Stimulated activated CD4-positive, alpha-beta T cell treated with anti-CD3 and anti-CD28 coated beads, Interleukin-12 subunit alpha, Interleukin-12 subunit beta, amount 100 ng/mL, for 48 hours (primary cell): ENCODE results near the gene CAPSL.
"Not testable (repeated sequence)": the region's sequence is repeated elsewhere in the genome, so short reads cannot be mapped to it uniquely, and the experiment has no call there.

Experiments
- DNase-seq, 3 donors: peaks; one replicate each; pipeline ENCODE4 v3.0.0-alpha.2; 2020; ENCODE audit warnings: low read depth in 2 of 3, low spot score in 1 of 3

CAPSL gene

DNA sequence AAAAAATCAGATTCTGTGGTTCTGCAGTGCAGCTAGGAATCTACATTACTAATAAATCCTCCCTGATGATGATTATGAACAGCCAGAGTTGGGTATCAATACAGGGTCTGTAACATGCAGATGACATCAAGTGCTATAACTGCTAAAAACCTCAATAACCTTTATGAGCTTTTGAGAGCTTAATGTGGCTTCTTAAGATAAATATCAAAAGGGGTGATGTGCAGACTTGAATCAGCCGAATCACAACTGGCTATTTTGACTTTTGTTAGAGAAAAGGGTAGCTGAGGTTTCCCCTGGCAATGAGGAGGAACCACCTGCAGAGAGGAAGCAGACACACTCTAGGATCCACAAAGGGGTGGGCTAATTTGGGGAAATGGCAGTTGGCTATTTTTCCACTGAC is 30.2 kb downstream of the CAPSL start:
- no peak for DNase-seq

DNA sequence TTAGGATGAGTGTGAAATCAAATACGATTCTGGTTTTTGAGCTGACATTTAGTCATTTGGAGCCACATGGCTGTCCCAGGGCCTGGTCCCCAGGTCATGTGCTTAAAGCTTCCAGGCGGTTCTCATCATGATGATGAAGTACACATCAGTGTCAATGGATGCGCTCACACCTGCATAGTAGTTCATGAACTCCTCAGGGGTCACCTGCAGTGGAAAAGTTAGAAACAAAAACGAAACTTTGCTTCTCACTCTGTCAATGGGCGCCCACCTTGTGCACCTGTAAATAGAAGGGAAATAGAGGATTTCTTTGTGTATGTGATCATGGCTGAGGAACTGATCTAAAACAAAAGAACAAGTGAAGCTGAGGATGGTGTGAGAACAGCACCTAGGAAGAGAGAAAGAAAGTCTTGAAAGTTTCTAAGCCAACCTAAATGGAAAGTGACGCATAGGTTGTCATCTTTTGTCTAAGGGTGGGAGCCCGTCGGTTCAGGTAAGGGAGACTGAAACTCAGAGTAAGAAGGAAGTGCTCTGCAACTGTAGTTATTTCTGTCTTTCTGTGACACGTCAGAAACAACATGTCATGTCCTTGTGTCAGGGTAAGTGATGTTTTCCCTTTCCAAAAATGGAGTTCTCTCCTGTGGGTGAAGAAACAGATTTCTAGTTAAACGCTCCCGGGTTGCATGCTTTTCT is 33.8 kb downstream of the CAPSL start:
- no peak for DNase-seq

DNA sequence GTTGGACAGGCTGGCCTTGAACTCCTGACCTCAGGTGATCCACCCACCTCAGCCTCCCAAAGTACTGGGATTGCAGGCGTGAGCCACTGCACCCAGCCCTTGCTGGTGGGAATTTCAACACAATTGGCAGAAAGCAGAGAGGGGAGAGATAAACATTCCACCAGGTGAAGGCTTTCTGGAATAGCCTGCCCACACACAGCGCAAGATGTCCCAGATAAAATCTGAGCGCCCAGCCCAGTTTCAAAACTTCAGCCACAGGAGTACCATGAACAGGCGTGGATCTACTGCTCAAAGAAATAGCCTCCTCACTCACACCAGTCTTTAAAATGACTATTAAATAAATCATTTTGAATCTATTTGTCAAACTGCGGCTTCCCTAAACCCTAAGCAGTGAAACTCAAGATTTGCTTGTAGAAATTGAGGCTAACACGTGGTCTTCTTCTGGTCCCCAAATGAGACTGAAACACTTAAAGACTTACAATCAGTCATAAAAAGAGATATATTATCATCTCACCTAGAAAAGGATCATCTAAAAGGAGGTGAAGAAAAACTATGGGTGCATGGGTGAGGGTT is 34.7 kb downstream of the CAPSL start:
- no peak for DNase-seq

DNA sequence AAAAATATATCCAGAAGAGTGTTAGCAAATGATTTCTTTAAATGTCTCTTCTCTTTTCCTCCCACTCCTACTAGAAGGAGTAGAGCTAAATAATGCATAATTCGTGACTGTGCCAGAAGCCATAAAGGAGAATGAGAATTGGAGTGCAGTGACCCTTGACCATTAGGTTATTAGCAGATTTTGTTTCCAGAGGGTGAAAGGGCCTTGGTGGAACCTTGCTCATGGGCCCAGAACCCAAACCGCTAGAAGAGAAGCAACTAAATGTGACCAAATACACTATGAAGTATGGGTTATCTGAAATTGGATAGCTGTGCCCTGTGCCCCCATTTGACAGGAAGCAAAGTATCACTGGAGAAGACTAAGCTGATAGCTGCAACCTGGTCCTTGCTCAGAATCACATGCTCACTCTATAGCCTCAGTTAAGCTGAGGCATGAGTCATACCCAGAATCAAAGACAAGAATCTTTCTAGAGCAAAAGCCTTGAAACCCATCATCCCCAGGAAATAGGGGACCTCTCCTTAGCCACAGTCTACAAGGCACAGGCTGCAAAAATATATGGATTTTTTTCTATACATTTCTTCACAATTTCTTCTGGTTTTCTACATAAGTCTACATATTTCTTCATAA is 36.3 kb downstream of the CAPSL start:
- no peak for DNase-seq

DNA sequence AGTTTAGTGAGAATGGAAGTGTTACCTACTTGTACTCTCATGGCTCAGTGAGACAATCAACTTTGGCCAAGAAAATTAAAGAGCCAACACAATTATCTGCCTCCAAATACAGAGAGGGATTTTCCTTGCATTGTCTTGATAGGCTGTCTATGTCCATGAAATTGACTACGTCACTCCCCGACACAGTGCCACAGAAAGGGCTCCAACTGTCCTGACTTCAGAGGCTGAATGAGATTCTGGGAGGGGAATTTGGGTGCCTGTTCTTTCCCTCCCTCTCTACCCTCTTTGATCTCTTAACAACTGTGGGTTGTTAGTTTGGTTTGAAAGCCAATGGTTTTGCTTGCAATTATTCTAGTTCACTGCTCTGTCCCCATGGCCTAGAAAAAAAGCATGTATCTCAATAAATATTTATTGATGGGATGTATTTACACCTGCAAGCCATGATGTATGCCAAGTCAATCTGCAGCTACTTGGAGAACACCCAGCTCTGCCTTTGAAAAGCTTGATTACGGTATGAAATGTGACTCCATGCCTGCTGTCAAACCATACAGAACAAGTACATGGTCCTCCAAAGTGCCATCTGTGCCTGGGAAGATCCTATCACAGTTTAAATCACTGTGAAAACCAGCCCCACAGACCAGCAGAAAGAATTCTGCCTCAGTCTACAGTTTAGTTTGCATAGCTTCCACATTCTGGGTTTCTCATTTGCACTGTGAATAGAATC is 37.3 kb downstream of the CAPSL start:
- DNase-seq = no peak

DNA sequence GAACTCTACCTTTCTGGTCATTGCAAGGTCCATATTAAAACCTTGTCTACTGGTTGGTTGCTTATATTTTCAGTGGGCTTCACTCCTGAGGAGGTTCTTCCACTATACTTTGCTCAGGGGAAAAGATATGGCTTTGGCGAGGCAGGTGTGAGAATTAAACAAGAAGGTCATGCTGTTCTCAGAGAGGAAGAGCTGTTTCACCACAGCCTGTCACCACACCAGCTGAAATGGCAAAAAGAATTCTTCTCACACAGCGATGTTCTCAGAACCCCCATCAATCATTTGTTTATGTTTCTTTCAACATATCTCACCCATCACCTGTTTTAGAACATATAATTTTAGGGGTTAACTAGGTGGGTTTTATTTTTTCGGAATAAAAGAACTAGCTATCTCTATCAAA is 38.6 kb downstream of the CAPSL start:
- DNase-seq = no peak

DNA sequence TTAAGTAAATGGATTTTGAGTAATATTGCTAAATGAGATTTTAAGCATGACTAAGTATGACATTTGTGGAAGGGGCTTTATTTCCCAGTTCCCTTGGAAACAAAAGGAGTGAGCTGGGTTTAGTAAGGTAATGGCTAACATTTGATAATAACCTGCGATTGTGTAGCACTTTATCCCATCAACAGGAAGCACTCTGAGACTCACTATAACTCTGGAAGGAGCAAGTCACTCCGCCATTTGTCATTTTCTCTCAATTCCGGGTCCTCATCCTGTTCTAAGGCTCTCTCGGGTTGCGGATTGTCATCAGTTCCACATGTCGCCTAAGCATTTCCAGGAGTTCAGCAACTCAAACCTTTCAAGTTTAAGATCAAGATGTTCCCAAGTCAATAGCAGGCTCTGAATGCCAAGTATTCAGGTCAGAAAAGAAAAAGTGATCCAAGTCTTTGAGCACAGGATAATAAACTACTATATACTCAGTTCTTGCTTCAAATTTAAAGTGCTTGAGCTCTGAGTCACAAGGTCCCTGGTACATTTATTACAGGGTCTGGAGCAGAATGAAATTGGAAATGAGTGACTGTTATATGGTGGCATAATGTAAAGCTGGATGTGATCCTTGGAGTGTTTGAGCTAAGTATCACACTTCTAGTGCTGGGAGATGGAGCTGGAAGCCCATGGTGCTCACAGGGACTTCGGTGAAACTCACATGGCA is 39.3 kb downstream of the CAPSL start:
- DNase-seq = no peak

DNA sequence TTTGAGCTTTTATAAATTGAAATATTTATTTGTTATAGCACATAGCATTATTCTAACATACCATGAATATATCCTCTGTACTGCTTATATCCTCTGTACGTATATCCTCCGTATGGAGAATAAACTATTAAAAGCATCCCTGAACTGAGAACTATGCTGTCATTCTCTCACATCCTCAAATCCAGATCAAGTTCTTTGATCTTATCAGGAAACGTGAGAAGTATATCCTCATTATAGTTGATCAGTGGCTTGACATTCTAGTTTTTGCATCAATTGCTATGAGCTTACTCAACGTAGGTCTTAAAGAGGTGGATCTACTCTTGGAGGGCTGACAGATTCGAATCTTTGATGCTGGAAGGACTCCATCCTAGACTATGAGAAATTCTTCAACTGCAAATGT is 44.3 kb downstream of the CAPSL start:
- no peak for DNase-seq

DNA sequence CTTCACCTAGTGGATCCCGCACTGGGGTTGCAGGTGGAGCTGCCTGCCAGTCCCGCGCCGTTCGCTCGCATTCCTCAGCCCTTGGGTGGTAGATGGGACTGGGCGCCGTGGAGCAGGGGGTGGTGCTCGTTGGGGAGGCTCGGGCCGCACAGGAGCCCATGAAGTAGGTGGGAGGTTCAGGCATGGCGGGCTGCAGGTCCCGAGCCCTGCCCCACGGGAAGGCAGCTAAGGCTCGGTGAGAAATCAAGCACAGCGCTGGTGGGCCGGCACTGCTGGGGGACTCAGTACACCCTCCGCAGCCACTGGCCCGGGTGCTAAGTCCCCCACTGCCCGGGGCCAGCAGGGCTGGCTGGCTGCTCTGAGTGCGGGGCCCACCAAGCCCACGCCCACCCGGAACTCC is 45.6 kb downstream of the CAPSL start:
- not testable (repeated sequence) for DNase-seq

DNA sequence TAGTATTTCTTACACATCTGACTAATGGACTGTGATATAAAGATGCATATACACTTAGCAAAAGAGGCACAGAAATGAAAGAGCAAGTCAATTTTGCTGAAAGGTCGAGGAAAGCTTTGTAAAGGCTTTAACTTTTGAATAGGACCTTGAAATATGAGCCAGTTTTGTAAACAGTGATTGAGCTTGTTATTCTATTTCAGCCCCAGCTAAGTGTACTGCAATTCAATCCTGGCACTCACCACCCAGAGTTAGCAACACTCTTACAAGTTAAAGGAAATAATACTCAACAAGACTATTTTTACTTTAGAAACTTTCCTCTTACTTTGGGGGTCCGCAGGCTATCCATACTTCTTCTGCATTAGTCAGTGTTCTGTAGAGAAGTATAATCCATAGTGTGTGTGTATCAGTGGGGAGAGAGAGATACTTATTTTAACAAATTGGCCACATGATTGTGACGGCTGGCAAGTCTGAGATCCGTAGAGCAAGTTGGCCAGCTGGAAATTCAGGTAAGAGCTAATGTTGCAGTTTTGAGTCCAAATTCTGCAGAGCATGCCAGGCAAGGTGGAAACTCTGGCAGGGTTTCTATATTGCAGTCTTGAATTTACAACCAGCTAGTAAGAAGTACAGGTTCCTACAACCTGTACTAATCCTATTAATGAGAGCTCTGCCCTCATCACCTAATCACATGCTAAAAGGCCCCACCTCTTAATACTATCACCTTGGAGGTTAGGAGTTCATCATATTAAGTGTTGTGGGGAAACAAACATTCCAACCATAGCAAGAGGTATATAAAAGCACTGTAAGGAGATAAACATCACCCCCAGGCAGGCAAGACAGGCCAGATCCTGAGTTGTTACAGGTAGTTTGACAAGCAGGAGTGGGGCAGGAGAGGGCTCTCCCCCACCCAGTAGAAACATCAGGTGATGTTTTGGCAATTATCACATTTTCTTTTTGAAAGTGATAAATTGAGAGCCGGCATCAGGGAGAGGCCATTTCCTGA is 48.1 kb downstream of the CAPSL start:
- DNase-seq = no peak

DNA sequence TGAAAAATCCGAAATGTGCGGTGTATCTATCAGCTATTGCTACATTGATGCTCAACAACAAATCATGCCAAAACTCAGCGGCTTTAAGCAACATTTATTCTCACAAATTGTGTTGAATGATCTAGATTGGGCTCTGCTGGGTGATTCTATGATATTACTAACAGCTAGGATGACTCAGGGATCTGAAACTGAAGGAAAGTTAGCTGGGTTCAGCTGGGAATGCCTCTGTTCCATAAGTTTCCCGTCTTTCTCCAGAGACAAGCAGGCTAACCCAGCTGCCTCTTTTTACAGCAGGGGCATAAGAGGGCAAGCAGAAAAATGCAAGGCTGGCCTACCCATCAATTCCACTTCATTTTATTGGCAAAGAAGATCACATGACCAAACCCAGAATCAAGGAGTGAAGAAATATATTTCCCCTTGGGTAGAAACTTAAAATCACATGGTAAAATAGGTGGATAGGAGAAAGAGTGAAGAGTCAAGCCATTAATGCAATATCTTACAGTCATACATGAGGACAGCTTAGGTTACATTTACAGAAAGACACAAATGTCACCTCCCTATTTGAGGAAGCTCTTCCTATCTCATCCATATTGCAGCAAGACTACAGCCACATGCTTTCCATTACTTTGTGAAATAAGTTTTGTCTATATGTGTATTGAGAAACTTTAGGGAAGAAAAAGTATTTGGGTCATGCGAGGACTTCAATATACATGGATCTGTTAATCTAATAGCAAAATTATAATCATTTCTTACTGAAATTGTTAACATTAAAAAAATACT is 50.9 kb downstream of the CAPSL start:
- DNase-seq = no peak

DNA sequence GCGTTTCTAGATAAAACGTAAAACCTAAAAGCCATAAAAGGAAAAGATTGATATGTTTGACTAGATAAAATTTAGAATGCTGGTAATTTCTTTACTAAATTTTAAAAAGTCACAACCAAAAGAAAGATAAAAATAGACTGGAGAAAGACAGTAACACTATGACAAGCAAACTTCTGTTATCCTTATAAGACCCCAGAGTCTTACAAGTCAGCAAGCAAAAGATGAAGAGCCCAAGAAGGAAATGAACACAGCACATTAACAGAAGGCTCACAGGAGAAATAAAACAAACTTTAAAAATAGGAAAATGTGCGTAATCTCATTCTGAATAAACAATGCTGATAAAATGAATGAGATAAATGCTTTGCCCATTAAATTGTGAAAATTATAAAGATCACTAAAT is 52.0 kb downstream of the CAPSL start:
- DNase-seq = no peak

DNA sequence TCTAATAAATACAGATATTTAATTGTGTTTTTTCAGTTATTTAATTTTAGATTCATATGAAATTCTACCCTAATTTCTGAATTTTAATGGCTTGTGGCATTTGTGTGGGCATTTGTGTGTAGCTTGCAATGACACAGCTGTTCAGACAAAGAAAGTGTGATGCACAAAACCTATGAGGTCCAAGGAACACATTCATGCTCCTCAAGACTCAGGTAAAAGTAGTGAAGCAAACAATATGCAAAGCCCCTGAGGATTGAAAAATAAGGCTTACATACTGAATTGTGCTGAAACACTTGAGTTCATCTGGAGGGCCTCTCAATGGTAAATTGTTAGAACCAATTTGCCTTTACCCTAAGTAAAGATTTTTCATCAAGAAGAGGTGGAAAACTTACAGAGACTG is 53.6 kb downstream of the CAPSL start:
- DNase-seq = no peak

DNA sequence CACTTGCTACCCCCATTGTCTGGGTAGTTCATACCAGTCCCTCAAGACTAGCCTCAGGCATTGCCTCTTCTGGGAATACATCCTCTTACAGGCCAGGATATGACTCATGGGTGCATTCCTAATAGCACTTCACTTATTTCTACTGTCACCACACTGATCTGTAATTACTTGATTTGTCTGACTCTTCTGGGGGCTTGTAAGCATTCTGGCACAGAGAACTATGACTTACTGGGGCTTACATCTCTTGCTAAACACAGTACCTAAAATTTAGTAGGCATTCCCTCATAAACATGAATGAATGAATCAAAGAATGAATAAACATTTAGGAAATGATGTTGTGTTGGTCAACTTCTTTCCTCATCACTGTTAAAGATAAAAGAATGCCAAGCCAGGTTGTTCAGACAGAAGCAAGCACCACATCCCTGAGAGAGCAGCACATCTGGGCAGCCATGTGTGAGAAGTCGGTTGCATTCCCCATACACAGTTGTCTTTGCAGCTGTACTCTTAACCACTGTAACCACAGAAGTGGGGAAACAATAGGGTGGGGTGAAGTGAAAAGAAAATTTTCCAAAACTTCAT is 54.1 kb downstream of the CAPSL start:
- DNase-seq = no peak

DNA sequence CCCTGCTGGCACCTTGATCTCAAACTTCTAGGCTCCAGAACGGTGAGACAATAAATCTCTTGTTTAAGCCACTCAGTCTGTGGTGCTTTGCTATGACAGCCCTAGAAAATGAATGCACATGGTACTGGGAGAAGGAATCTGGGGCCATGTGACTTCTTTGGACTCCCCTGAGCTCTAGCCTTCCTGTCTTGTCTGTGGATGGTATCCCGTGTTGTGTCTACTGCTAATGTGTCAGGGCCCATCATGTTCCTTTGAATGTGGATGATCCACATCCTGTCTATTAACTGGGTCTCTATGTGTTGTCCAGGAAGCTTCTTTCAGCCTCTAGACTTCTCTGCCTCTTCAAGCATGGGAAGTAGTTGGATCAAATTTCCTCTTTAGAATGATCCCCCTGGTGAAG is 56.7 kb downstream of the CAPSL start:
- DNase-seq = no peak

DNA sequence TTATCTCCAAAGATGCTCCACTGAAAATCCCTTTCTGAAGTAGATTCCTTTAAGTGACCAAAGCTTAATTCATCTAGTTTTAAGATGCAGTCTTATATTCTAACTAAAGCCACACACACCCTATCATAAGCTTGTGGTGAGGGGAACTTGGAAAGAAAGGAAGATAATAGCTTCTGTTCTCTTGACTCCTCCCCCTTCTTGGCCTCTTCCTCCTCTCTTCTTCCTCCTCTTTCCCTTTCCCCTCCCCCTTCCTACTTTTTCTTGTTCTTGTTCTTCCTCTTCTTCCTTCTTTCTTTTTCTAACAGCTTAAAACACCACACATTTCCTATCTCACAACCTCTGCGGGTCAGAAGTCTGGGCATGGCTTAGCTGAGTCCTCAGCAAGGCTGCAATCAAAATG is 58.3 kb downstream of the CAPSL start:
- no peak for DNase-seq

DNA sequence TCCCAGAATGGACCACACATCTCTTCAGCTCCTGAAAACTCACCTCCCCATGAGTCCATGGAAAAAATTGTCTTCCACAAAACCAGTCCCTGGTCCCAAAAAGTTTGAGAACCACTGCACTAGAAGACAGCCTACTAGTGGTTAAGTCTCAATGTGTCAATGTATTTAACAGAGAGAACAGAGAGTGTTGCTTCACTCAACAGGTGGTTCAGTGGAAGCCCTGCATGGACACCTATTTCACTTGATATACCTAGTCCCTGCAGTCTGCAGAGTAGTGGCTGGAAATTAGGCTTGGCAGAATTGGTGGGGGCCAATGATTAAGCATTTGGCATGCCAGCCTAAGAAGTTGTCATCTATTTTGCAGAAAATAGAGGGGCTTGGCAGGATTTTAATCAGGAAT is 58.8 kb downstream of the CAPSL start:
- no peak for DNase-seq

DNA sequence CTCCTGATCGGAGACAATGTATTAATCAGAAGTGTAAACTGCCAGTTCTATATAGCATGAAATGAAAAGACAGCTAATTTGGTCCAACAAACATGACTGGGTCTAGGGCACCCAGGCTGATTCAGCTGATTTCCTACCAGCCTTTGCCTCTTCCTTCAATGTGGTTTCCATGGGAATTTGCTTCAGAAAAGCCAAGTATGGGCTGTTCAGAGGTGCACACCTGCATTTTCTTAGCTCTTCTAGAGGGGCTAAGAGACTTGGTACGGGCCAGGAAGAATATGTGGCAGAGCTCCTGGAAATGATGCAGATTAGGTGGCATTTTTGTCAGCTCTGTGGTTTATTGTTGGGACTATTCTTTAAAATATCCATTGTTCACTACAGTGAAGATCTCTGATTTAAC is 59.3 kb downstream of the CAPSL start:
- DNase-seq = no peak

DNA sequence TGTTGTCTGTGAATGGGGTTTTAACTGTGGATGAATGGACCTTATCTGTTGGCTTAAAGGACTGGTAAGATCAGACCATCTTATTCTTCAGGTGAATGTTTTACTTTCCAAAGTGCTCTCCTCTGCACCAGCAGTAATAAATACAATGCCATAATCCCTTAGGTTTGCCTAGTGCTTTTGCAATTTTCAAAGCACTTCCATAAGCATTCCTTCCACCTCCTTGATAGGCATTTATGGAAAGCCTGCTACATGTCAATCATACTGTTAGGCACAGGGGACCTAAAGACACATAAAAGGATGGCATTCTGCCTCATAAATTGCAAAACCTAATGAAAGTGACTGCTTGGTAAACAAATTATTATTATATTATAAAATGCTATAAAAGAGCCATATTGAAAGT is 60.3 kb downstream of the CAPSL start:
- no peak for DNase-seq
